CD4-positive, alpha-beta T cell treated with Interleukin-15 for 1 hour (primary cell): Measurements from ENCODE around the gene XYLT1.
"Not testable (repeated sequence)": the region's sequence is repeated elsewhere in the genome, so short reads cannot be mapped to it uniquely, and the experiment has no call there.

ENCODE experiments used
- DNase-seq: peaks from one replicate; pipeline ENCODE4 v3.0.0-alpha.2; 2020

Gene XYLT1

GRCh38 chr16:17482341-17482740, 11.6 kb upstream of the XYLT1 start:
- not testable (repeated sequence) for DNase-seq

GRCh38 chr16:17481736-17482135, 11.0 kb upstream of the XYLT1 start:
- no peak for DNase-seq

GRCh38 chr16:17477260-17477545, 6.4 kb upstream of the XYLT1 start:
- DNase-seq, result not testable (repeated sequence)

- peak; percentile 46 for DNase-seq
Measured at GRCh38 chr16:17476414-17477259, 5.9 kb upstream of the XYLT1 start.

GRCh38 chr16:17475104-17475503, 4.3 kb upstream of the XYLT1 start:
- DNase-seq, result no peak

- DNase-seq, result no peak
Measured at GRCh38 chr16:17474572-17474971, 3.8 kb upstream of the XYLT1 start.

GRCh38 chr16:17474037-17474436, 3.3 kb upstream of the XYLT1 start:
- no peak for DNase-seq

GRCh38 chr16:17471719-17472461, 1.1 kb upstream of the XYLT1 start:
- DNase-seq, result no peak

GRCh38 chr16:17470182-17470907, 415 bp downstream of the XYLT1 start:
- DNase-seq, result no peak

- DNase-seq, result peak; percentile 27
Measured at GRCh38 chr16:17469741-17470181, 999 bp downstream of the XYLT1 start.

GRCh38 chr16:17469011-17469740, 1.6 kb downstream of the XYLT1 start:
- DNase-seq, result no peak

GRCh38 chr16:17468611-17469010, 2.1 kb downstream of the XYLT1 start:
- DNase-seq, result no peak

GRCh38 chr16:17467923-17468540, 2.7 kb downstream of the XYLT1 start:
- peak; percentile 49 for DNase-seq

GRCh38 chr16:17466876-17467275, 3.9 kb downstream of the XYLT1 start:
- DNase-seq, result no peak

GRCh38 chr16:17465460-17465859, 5.3 kb downstream of the XYLT1 start:
- no peak for DNase-seq

- no peak for DNase-seq
Measured at GRCh38 chr16:17463335-17463734, 7.4 kb downstream of the XYLT1 start.

GRCh38 chr16:17461951-17462729, 8.6 kb downstream of the XYLT1 start:
- DNase-seq, result peak; percentile 51

GRCh38 chr16:17460890-17461289, 9.9 kb downstream of the XYLT1 start:
- DNase-seq, result no peak

GRCh38 chr16:17459903-17460521, 10.7 kb downstream of the XYLT1 start:
- peak; percentile 26 for DNase-seq

GRCh38 chr16:17457997-17458396, 12.8 kb downstream of the XYLT1 start:
- DNase-seq, result no peak

GRCh38 chr16:17457513-17457912, 13.2 kb downstream of the XYLT1 start:
- no peak for DNase-seq
